Kidney (tissue), 14 donors: ENCODE measurements around the gene PSMB9. TPM values are rescaled to one million over a fixed set of nuclear protein-coding genes. Genes with fewer than 3 reads are reported as not detected.

Experiments used
- DNase-seq, 5 donors: peaks; one replicate each; pipeline ENCODE4 v3.0.0-alpha.2; 2013 to 2020
- FAIRE-seq: peaks from 2 replicates; lab custom pipeline; 2012; peaks lifted over from hg19 to GRCh38; lab: Jason Lieb, UNC
- H3K27ac ChIP-seq, 2 donors: one replicate each; pipeline ENCODE4 v1.7.0; 2013; ENCODE audit warnings: low read depth in 2 of 2, low read length in 2 of 2, inconsistent platforms in 1 of 2
- H3K27me3 ChIP-seq: one replicate; pipeline ENCODE4 v1.7.1; 2013; ENCODE audit warnings: low read length, inconsistent platforms; ENCODE audit not compliant: control insufficient read depth, insufficient read depth
- H3K36me3 ChIP-seq, 3 donors: one replicate each; pipeline versions ENCODE4 v1.7.0 to v1.7.1; 2013; ENCODE audit warnings: low read length in 3 of 3, control low read depth in 1 of 3, inconsistent platforms in 1 of 3; ENCODE audit not compliant: insufficient read depth in 3 of 3, control insufficient read depth in 2 of 3
- H3K4me1 ChIP-seq, 3 donors: one replicate each; pipeline versions ENCODE4 v1.7.0 to v1.7.1; 2013; ENCODE audit warnings: low read length in 3 of 3, inconsistent platforms in 1 of 3, low read depth in 1 of 3; ENCODE audit not compliant: control insufficient read depth in 2 of 3, insufficient read depth in 2 of 3
- H3K4me3 ChIP-seq, 3 donors: one replicate each; pipeline versions ENCODE4 v1.7.0 to v1.8.1; 2013; ENCODE audit warnings: low read length in 3 of 3, control low read depth in 1 of 3, inconsistent platforms in 1 of 3
- H3K9ac ChIP-seq, 3 donors: one replicate each; pipeline versions ENCODE4 v1.7.0 to v1.7.1; 2013; ENCODE audit warnings: low read length in 3 of 3, control low read depth in 1 of 3, inconsistent platforms in 1 of 3
- H3K9me3 ChIP-seq, 3 donors: one replicate each; pipeline versions ENCODE4 v1.7.0 to v1.7.1; 2013; ENCODE audit warnings: low read length in 3 of 3, control low read depth in 1 of 3, inconsistent platforms in 1 of 3; ENCODE audit not compliant: control insufficient read depth in 2 of 3, insufficient read depth in 1 of 3
- CTCF ChIP-seq: IDR thresholded peaks from 3 replicates; pipeline ENCODE4 v1.5.1; 2012; ENCODE audit warnings: mild to moderate bottlenecking, moderate library complexity, borderline replicate concordance; ENCODE audit not compliant: insufficient read depth; ENCODE audit errors: extremely low read depth
- intact Hi-C: fragments of 100-400 bp; cut with DNase I; formaldehyde crosslinking; loops from one replicate; pipeline ENCODE4 v1.11.1; 2022
- polyA plus RNA-seq: library from polyadenylated mRNA; stranded (reverse); fragments of 350-450 nt; fragmentation: Illumina TruSeq; extraction: RNeasy Lipid Tissue Mini Kit (QIAGEN cat#74804); gene quantifications from one replicate; pipeline ENCODE4 v1.2.3, GENCODE V29; 2014; ENCODE audit warnings: low read depth, low replicate concordance; ENCODE audit not compliant: insufficient read depth
- total RNA-seq: library from RNA; stranded (reverse); fragmentation: NEBNext Ultra II Directional; extraction: Animal tissue kit (Norgen Biotek cat#: 25700); gene quantifications from one replicate; pipeline ENCODE4 v1.2.1, GENCODE V29; 2021
- donor health status: control.
- donor health status: control.
- donor health status: control.
- donor health status: control.
- donor health status: control.
- donor health status: DM: yes; HTN: yes; CAD: no.
- donor health status: Normal renal cell carcinoma (clear cell type).

Gene PSMB9
- total and polyA plus RNA-seq, 2 donors from 2014 or later = 52.8 to 56.6 TPM

GRCh38 chr6:32858194-32858593 is 4.2 kb downstream of the PSMB9 start:
- Histone ChIP-seq H3K9ac (no peak overlapping the region), H3K27me3 (peaks cover 5% of the 10 kb centered on the region), H3K36me3 (peaks cover 0 to 7% (median 0%) of the 10 kb centered on the region in 3 donors), H3K4me1 (peaks cover 0 to 8% (median 0%) of the 10 kb centered on the region in 3 donors), H3K9me3 (no peaks in the 10 kb centered on the region), H3K4me3 (no peak overlapping the region), H3K27ac (no peak overlapping the region)
- TF ChIP-seq CTCF = no peak
- no peak for DNase-seq
- FAIRE-seq = no peak
- intact Hi-C loops = no loop called here

GRCh38 chr6:32860674-32861073 is 6.7 kb downstream of the PSMB9 start:
- no peak for FAIRE-seq
- peaks cover 0 to 7% (median 0%) of the 10 kb centered on the region in 3 donors for H3K36me3 ChIP-seq
- no peak overlapping the region for H3K9ac ChIP-seq
- H3K4me3 ChIP-seq = no peak overlapping the region
- no peak for TF ChIP-seq CTCF
- H3K4me1 ChIP-seq = peaks cover 0 to 8% (median 0%) of the 10 kb centered on the region in 3 donors
- no peak for DNase-seq
- H3K27ac ChIP-seq = no peak overlapping the region
- intact Hi-C loops = no loop called here
- H3K9me3 ChIP-seq = no peaks in the 10 kb centered on the region
- peaks cover 5% of the 10 kb centered on the region for H3K27me3 ChIP-seq

- no peak for FAIRE-seq
- intact Hi-C loops = no loop called here
- Histone ChIP-seq H3K36me3 (peaks cover 0 to 2% (median 0%) of the 10 kb centered on the region in 3 donors), H3K27ac (no peak overlapping the region), H3K4me1 (peaks cover 0 to 3% (median 0%) of the 10 kb centered on the region in 3 donors), H3K27me3 (no peaks in the 10 kb centered on the region), H3K9ac (no peak overlapping the region), H3K9me3 (no peaks in the 10 kb centered on the region), H3K4me3 (no peak overlapping the region)
- DNase-seq = no peak
- no peak for TF ChIP-seq CTCF
Measured at GRCh38 chr6:32862725-32863124, 8.7 kb downstream of the PSMB9 start.
